ENCODE measurements around the gene CDC6. TPM values are rescaled to one million over a fixed set of nuclear protein-coding genes. Genes with fewer than 3 reads are reported as not detected.

CDC6 gene
- total RNA-seq, 4 donors from 2014 or later = 0.27 to 0.75 (median 0.66) TPM; not detected in 1

- H3K27ac ChIP-seq = peak overlapping the region; percentile 56 to 100 (median 97)
- TF ChIP-seq POLR2A (IDR thresholded peaks at IDR 0.05) (no peak), CTCF (IDR thresholded peaks at IDR 0.05 in 4 of 5, conservative IDR thresholded peaks at IDR 0.05 in 1 of 5) (no peak)
- ATAC-seq = no peak
- peaks cover 0 to 35% of the 10 kb centered on the region in 2 donors for H3K36me3 ChIP-seq
- H3K4me1 ChIP-seq = peaks cover 61 to 65% of the 10 kb centered on the region in 2 donors
- H3K9me3 ChIP-seq = no peaks in the 10 kb centered on the region
- DNase-seq = no peak
- in situ Hi-C loops (cut with MboI; ENCODE audit: low sequenced_read_pairs in 4 of 4) (loop anchor here in 3 of 4 donors (5.0 to 25.0 kb wide), 3 partner anchors 49 to 146 kb away; partner anchors contain the start of gene WIPF2 (in 1 of the 3)), intact Hi-C loops (cut with DNase I; ENCODE audit: low total_unique reads) (loop anchor here (5.0 to 10.0 kb wide), 2 partner anchors 146 to 161 kb away; no protein-coding TSS in a partner anchor)
- H3K4me3 ChIP-seq = no peak overlapping the region
- H3K27me3 ChIP-seq = no peaks in the 10 kb centered on the region
Measured at GRCh38 chr17:40350689-40351358, 63.1 kb downstream of the CDC6 start.

- intact Hi-C loops (cut with DNase I; ENCODE audit: low total_unique reads) (loop anchor here (5.0 to 10.0 kb wide), 2 partner anchors 147 to 161 kb away; no protein-coding TSS in a partner anchor), in situ Hi-C loops (cut with MboI; ENCODE audit: low sequenced_read_pairs in 4 of 4) (loop anchor here in 3 of 4 donors (5.0 to 25.0 kb wide), 3 partner anchors 49 to 147 kb away; partner anchors contain the start of gene WIPF2 (in 1 of the 3))
- peak overlapping the region; percentile 51 to 100 (median 76) for H3K27ac ChIP-seq
- peaks cover 54 to 57% of the 10 kb centered on the region in 2 donors for H3K4me1 ChIP-seq
- no peak for ATAC-seq
- H3K9me3 ChIP-seq = no peaks in the 10 kb centered on the region
- no peak overlapping the region for H3K4me3 ChIP-seq
- DNase-seq = no peak
- no peaks in the 10 kb centered on the region for H3K27me3 ChIP-seq
- TF ChIP-seq POLR2A (IDR thresholded peaks at IDR 0.05) = no peak
- TF ChIP-seq CTCF (IDR thresholded peaks at IDR 0.05 in 4 of 5, conservative IDR thresholded peaks at IDR 0.05 in 1 of 5) = no peak
- peaks cover 0 to 43% of the 10 kb centered on the region in 2 donors for H3K36me3 ChIP-seq
Measured at GRCh38 chr17:40351359-40352236, 63.9 kb downstream of the CDC6 start.

GRCh38 chr17:40352237-40352778 is 64.6 kb downstream of the CDC6 start:
- in situ Hi-C loops (cut with MboI; ENCODE audit: low sequenced_read_pairs in 4 of 4) = loop anchor here in 3 of 4 donors (5.0 to 25.0 kb wide), 3 partner anchors 50 to 148 kb away; partner anchors contain the start of gene WIPF2 (in 1 of the 3)
- Histone ChIP-seq H3K36me3 (peaks cover 0 to 45% of the 10 kb centered on the region in 2 donors), H3K27ac (peak overlapping the region; percentile 51 to 100 (median 76)), H3K27me3 (no peaks in the 10 kb centered on the region), H3K9me3 (no peaks in the 10 kb centered on the region), H3K4me3 (no peak overlapping the region), H3K4me1 (peaks cover 47 to 50% of the 10 kb centered on the region in 2 donors)
- ATAC-seq (no peak), DNase-seq (no peak)
- TF ChIP-seq CTCF (IDR thresholded peaks at IDR 0.05 in 4 of 5, conservative IDR thresholded peaks at IDR 0.05 in 1 of 5) = no peak
- no peak for TF ChIP-seq POLR2A (IDR thresholded peaks at IDR 0.05)
- intact Hi-C loops (cut with DNase I; ENCODE audit: low total_unique reads) = loop anchor here (5.0 to 10.0 kb wide), 2 partner anchors 148 to 160 kb away; no protein-coding TSS in a partner anchor

- DNase-seq (no peak), ATAC-seq (no peak)
- Histone ChIP-seq H3K4me1 (peaks cover 41 to 44% of the 10 kb centered on the region in 2 donors), H3K27me3 (no peaks in the 10 kb centered on the region), H3K4me3 (no peak overlapping the region), H3K9me3 (no peaks in the 10 kb centered on the region), H3K27ac (peak overlapping the region in 2 of 4 donors; percentile 95 to 100), H3K36me3 (peaks cover 0 to 45% of the 10 kb centered on the region in 2 donors)
- in situ Hi-C loops (cut with MboI; ENCODE audit: low sequenced_read_pairs in 4 of 4) (loop anchor here in 3 of 4 donors (5.0 to 25.0 kb wide), 3 partner anchors 51 to 148 kb away; partner anchors contain the start of gene WIPF2 (in 1 of the 3)), intact Hi-C loops (cut with DNase I; ENCODE audit: low total_unique reads) (loop anchor here (5.0 to 10.0 kb wide), 2 partner anchors 148 to 159 kb away; no protein-coding TSS in a partner anchor)
- TF ChIP-seq CTCF (IDR thresholded peaks at IDR 0.05 in 4 of 5, conservative IDR thresholded peaks at IDR 0.05 in 1 of 5) (no peak), POLR2A (IDR thresholded peaks at IDR 0.05) (no peak)
Measured at GRCh38 chr17:40352779-40353394, 65.2 kb downstream of the CDC6 start.

Data from gastrocnemius medialis (tissue), 4 donors.